HG03469 (cell line): Measurements from ENCODE around the gene SORCS2.

Experiments
- ATAC-seq: cut with Tn5 transposase; IDR thresholded peaks from one replicate; pipeline ENCODE4 v1.9.1; 2021; ENCODE audit warnings: mild to moderate bottlenecking, moderate library complexity, moderate number of reproducible peaks; ENCODE audit not compliant: unreplicated experiment

SORCS2 gene

GRCh38 chr4:7774301-7775294 lies 582.3 kb downstream of the SORCS2 start:
- no peak for ATAC-seq

DNA sequence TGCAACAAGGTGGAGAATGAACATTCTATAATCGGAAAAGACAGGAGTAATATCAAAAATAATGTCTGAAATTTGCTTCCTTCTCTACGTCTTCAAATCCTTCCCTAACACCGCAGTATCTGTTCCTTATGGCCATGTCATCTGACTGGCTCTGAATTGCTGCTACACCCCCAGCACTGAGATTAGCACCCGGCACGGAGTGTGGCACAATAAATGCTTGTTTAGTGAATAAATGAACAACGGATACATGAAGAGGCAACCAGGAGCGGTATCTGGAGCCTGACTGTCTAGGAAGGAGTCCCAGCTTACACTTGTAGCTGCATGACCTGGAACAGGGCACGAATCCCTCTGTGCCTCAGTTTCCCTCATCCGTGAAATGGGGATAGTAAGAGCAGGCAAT lies 583.1 kb downstream of the SORCS2 start:
- ATAC-seq: no peak

GRCh38 chr4:7777017-7777710 lies 584.8 kb downstream of the SORCS2 start:
- ATAC-seq: no peak

GRCh38 chr4:7777871-7778509 lies 585.7 kb downstream of the SORCS2 start:
- ATAC-seq: no peak

DNA sequence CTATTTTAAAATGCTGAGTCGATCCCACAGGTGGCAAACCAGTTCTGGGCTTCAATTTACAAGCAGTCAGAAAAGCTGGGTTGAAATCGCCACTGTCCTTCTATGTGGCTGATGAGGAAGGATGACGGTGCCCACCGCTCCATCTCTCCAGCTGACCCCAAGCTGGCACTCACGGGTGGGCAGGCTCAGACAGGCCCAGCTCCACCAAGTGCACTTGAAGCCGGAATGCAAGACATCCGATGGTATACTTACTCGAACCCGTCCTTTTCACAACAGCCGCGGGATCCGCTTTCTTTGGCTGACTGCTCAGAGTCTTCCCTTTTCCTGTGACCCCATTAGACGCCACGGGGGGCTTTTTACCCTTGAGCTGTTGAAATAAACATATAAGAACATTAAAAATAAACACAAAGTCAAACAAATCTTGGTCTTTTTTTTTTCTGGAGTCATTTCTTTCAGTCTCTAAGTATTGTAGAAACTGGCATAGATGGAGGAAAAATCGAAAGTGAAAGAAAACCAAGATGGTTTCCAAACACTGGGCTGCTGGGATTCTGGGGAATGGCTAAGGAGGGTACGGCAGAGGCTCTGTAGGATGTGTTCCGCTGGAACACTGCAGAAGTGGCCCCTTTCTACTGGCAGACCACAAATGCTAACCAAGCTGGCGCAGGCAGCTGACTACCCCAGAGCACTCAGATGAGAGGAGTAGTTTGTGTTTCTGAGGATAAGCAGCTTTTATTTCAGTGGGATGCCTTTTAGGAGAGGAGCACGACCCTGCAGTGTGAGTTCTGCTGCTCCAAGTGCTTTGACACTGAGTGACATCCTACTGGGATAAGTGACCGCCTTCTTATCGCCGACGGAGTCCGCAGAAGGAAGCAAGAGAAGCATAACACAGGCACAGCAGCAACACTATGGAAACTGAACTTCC lies 586.4 kb downstream of the SORCS2 start:
- no peak for ATAC-seq

GRCh38 chr4:7779432-7779768 lies 587.1 kb downstream of the SORCS2 start:
- ATAC-seq: no peak

DNA sequence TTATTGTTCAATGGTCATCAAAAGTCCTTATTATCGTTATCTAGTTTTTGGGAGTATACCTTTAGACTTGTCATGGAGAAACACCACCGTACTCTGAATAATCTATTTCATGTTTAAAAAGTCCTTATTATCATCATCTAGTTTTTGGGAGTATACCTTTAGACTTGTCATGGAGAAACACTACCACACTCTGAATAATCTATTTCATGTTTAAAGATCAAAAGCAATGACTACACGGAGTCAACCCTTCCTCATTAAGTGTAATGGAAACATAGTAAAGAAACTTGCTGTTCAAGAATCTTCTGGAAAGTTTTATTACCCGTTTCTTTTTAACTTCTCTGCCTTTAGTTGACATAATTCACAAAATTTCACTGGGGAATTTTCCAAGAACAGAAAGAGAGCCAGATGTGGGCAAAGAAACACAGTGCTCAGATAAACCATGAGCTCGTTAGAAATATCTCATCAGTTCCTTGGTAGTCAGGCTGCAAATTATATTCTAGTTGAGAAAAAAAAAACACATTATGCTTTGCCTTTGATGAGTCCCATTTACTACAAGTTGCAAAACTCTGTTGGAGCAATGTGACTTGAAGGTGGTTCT lies 588.5 kb downstream of the SORCS2 start:
- ATAC-seq: no peak

GRCh38 chr4:7781366-7781765 lies 589.0 kb downstream of the SORCS2 start:
- ATAC-seq: no peak

DNA sequence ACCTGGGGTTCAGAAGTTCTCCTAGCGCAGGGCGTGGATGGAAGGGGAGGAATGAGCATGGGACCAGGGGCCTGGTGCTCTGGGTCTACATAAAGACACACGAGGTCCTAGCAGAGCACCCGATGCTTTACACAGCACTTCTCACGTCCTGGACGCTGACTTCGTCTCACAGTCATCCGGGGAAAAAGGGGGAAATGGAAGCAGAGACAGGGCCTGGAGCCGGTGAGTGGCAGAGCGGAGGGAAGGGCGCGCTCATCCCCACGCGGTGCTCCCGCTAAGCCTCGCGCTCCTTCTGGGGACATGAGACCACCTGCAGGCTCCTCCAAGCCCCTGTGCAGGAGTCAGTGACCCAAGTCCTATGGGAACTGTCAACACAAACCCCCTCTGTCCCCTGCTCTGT lies 589.7 kb downstream of the SORCS2 start:
- no peak for ATAC-seq

DNA sequence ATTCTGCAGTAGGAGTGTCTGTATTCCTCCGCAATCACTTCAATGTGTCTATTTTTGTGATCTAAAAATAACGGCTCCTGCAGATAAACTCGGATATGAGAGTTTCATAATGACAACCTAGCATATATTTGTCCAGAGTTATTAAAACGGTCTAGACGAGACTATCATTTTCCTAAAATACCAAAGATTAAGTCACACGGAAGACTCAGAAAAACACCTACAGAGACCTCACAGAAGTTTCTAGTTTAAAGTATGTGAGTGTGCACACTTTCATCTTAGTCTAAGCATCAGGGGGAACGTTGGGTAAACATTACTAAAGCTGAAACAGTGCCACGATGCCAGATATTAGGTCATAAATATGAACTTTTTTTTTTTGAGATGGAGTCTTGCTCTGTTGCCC lies 590.4 kb downstream of the SORCS2 start:
- ATAC-seq: no peak

GRCh38 chr4:7783541-7783940 lies 591.2 kb downstream of the SORCS2 start:
- ATAC-seq: no peak

- no peak for ATAC-seq
Measured at GRCh38 chr4:7784131-7784870, 592.0 kb downstream of the SORCS2 start.

DNA sequence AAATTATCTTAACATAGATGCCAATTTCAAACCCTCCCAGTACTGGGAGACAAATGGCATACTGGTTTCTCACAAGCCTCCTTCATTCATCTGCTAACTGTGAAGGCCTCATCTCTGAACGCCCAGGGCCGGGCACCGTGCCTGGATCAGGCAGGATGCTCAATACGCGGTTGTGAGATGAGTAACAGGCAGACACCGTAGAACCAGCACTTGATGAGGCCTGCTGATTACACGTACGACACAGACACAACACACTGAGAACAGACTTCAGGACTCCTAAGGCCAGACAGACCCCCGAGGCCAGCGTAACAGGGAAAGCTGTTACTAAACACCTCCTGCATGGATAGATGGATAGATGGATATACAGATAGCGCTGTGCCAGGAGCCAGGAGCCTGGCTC lies 592.7 kb downstream of the SORCS2 start:
- ATAC-seq: no peak

DNA sequence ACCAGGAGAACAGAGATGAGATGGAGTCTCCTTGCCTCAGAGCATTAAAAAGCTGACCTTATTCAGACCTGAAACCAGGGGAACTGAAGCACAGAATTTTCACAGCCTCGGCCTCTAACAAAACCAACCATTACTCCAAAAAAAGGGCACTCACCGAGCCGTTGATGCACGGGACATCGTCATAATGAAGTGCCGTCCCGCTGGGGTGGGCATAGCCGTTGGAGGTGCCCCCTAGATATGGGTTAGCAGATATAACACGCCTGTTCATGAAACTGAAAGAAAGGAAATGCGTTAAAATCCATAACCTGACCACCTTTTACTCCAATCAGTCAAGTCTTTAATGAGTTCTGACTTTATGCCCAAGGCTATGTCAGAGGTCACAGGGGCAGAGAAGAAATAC lies 593.7 kb downstream of the SORCS2 start:
- no peak for ATAC-seq

DNA sequence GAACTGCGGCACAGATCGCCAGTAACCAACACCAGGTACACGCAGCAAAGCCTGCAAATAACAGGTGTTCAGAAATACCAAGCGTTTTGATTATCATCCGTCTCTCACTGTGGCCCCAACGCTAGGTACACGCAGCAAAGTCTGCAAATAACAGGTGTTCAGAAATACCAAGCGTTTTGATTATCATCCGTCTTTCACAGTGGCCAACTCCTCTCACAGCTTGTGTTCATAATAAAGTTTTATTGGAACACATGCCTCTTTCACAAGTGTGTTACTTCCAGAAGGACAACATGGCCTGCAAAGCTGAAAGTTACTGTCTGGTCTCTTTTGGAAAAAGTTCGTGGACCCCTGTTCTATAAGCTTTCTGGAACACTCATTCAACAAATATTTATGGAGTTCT lies 594.2 kb downstream of the SORCS2 start:
- ATAC-seq: no peak

DNA sequence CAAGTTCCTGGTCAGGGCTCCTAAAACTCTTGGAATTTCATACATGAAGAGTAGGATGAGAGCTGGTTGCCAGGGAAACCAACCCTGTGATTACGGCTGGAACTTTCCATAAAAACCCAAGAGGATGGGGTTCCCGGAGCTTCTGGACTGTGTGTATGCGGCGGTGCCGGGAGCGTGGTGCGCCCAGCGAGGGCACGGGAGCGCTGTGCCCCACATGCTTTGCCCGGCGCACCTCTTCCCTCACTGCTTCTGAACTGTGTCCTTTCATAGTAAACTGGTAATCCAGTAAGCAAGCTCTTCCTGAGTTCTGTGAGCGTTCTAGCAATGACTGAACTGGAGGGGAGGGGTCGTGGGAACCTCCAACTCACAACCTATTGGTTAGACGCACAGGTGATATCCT lies 594.7 kb downstream of the SORCS2 start:
- ATAC-seq: no peak

GRCh38 chr4:7787681-7788141 lies 595.4 kb downstream of the SORCS2 start:
- ATAC-seq: no peak

GRCh38 chr4:7788193-7788592 lies 595.9 kb downstream of the SORCS2 start:
- no peak for ATAC-seq

GRCh38 chr4:7788694-7789425 lies 596.5 kb downstream of the SORCS2 start:
- ATAC-seq: no peak
